ENCODE data around the gene SKP1. TPM values are rescaled to one million over a fixed set of nuclear protein-coding genes. Genes with fewer than 3 reads are reported as not detected.

Gene SKP1
- total RNA-seq, 1 experiment from 2014 or later: 245 TPM

GRCh38 chr5:134107779-134108178 is 69.0 kb downstream of the SKP1 start (continued):
- no peak for TF ChIP-seq MAX (IDR thresholded peaks at IDR 0.05)

- Histone ChIP-seq H3K4me2 (ENCODE audit: low read length) (no peak overlapping the region), H4K20me1 (ENCODE audit: insufficient read depth) (no peaks in the 10 kb centered on the region), H3K36me3 (ENCODE audit: control insufficient read depth in 1 of 2, insufficient read depth in 2 of 2, low read length in 2 of 2) (no peaks in the 10 kb centered on the region), H3K27ac (ENCODE audit: low read depth, low read length) (no peak overlapping the region), H3K27me3 (ENCODE audit: insufficient read depth, low read length) (no peaks in the 10 kb centered on the region), H3K9me2 (ENCODE audit: insufficient read depth) (no peaks in the 10 kb centered on the region), H3K9me3 (ENCODE audit: control insufficient read depth in 1 of 2, insufficient read depth in 1 of 2, low read depth in 1 of 2, low read length in 2 of 2) (no peaks in the 10 kb centered on the region), H3K4me3 (replicated peaks in 1 of 2; ENCODE audit: low read depth in 1 of 2, low read length in 2 of 2) (no peak overlapping the region), H3K79me2 (ENCODE audit: insufficient read depth, low read length) (no peaks in the 10 kb centered on the region), H2AFZ (ENCODE audit: low read depth, low read length, poor library complexity, severe bottlenecking) (no peak overlapping the region), H3K9ac (ENCODE audit: low read length) (no peak overlapping the region), H3K4me1 (ENCODE audit: control insufficient read depth in 1 of 2, insufficient read depth in 2 of 2, low read length in 2 of 2) (peaks cover 0 to 5% of the 10 kb centered on the region in 2 experiments; a peak in 2 of 4 replicates)
- TF ChIP-seq RAD21 (IDR thresholded peaks at IDR 0.05; ENCODE audit: low read depth) (no peak), ZFX (IDR thresholded peaks at IDR 0.05) (no peak), FOSL1 (IDR thresholded peaks at IDR 0.05; ENCODE audit: low read depth) (no peak), EZH2phosphoT487 (IDR thresholded peaks at IDR 0.05; ENCODE audit: borderline replicate concordance) (no peak)
- no TSS peak for BruUV-seq (replicated peaks)
- CTCF ChIA-PET: no interaction called here
- ATAC-seq (no peak), DNase-seq (ENCODE audit: low read depth, low spot score) (no peak)
- RAD21 ChIA-PET (ENCODE audit: low non-redundant PET in 1 of 2, low total read pairs in 2 of 2, uncharacterized antibody in 2 of 2, unreplicated experiment in 2 of 2): no interaction called here
- intact Hi-C loops (cut with micrococcal nuclease): no loop called here
- POLR2A ChIA-PET: no interaction called here
Measured at GRCh38 chr5:134106991-134107701, 69.6 kb downstream of the SKP1 start.

DNA sequence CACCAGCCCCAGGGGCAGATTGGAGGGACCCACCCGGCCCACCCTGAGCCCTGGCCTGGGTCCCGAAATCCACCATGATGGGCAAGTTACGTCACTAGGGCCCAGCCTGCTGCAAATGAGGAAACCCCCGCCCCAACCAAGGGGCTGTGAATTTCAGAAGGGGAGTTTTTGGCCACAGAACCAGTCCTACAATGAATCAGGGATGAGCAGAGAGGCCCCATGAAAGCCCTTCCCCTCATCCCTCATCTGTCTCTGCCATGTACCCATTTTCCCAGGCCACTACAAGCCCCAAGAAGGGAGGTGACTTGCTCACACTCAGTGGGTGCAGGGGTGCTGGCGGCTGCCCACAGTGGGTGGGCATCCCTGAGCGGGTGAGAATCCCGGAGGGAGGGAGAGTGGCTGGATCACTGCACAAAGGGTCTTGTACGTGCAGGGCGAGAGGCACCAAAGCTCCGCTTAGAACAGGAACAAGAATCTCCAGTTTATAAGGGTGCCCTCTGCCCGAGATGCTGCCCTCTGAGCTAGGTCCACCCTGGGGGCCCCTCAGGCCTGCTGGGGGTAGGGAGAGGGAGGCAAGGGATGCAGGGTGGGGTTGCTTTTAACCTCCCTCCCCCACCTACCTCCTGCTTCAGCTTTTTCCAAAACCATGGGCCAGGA is 72.6 kb downstream of the SKP1 start:
- no peak for TF ChIP-seq ZFX (IDR thresholded peaks at IDR 0.05)
- TF ChIP-seq, protein P1, sequence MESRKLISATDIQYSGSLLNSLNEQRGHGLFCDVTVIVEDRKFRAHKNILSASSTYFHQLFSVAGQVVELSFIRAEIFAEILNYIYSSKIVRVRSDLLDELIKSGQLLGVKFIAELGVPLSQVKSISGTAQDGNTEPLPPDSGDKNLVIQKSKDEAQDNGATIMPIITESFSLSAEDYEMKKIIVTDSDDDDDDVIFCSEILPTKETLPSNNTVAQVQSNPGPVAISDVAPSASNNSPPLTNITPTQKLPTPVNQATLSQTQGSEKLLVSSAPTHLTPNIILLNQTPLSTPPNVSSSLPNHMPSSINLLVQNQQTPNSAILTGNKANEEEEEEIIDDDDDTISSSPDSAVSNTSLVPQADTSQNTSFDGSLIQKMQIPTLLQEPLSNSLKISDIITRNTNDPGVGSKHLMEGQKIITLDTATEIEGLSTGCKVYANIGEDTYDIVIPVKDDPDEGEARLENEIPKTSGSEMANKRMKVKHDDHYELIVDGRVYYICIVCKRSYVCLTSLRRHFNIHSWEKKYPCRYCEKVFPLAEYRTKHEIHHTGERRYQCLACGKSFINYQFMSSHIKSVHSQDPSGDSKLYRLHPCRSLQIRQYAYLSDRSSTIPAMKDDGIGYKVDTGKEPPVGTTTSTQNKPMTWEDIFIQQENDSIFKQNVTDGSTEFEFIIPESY (IDR thresholded peaks at IDR 0.05; ENCODE audit: extremely low read depth, insufficient replicate concordance, low read length): no peak
- no peak for TF ChIP-seq SRF (IDR thresholded peaks at IDR 0.05; ENCODE audit: low read depth)
- no peak for TF ChIP-seq SP1 (IDR thresholded peaks at IDR 0.05; ENCODE audit: low read depth)
- no peak for TF ChIP-seq RAD21 (IDR thresholded peaks at IDR 0.05; ENCODE audit: low read depth)
- no peak for TF ChIP-seq ZNF274 (IDR thresholded peaks at IDR 0.05; ENCODE audit: low read depth, low read length)
- H3K79me2 ChIP-seq (ENCODE audit: insufficient read depth, low read length): no peaks in the 10 kb centered on the region
- H3K27ac ChIP-seq (ENCODE audit: low read depth, low read length): no peak overlapping the region
- no peaks in the 10 kb centered on the region for H3K36me3 ChIP-seq (ENCODE audit: control insufficient read depth in 1 of 2, insufficient read depth in 2 of 2, low read length in 2 of 2)
- no peaks in the 10 kb centered on the region for H3K9me3 ChIP-seq (ENCODE audit: control insufficient read depth in 1 of 2, insufficient read depth in 1 of 2, low read depth in 1 of 2, low read length in 2 of 2)
- no peak overlapping the region for H3K9ac ChIP-seq (ENCODE audit: low read length)
- intact Hi-C loops (cut with micrococcal nuclease): loop anchor here (2.0 to 5.0 kb wide), 3 partner anchors 43 to 183 kb away; no protein-coding TSS in a partner anchor
- H3K4me2 ChIP-seq (ENCODE audit: low read length): no peak overlapping the region
- no peak for ATAC-seq
- no TSS peak for BruUV-seq (replicated peaks)
- H3K4me1 ChIP-seq (ENCODE audit: control insufficient read depth in 1 of 2, insufficient read depth in 2 of 2, low read length in 2 of 2): peaks cover 0 to 8% of the 10 kb centered on the region in 2 experiments; a peak in 1 of 4 replicates
- ChIA-PET CTCF (no interaction called here), RAD21 (ENCODE audit: low non-redundant PET in 1 of 2, low total read pairs in 2 of 2, uncharacterized antibody in 2 of 2, unreplicated experiment in 2 of 2) (no interaction called here), POLR2A (no interaction called here)
- no peak overlapping the region for H3K4me3 ChIP-seq (replicated peaks in 1 of 2; ENCODE audit: low read depth in 1 of 2, low read length in 2 of 2)
- H2AFZ ChIP-seq (ENCODE audit: low read depth, low read length, poor library complexity, severe bottlenecking): no peak overlapping the region
- H3K9me2 ChIP-seq (ENCODE audit: insufficient read depth): no peaks in the 10 kb centered on the region
- H4K20me1 ChIP-seq (ENCODE audit: insufficient read depth): no peaks in the 10 kb centered on the region
- H3K27me3 ChIP-seq (ENCODE audit: insufficient read depth, low read length): no peaks in the 10 kb centered on the region
- no peak for DNase-seq (ENCODE audit: low read depth, low spot score)
